ENCODE measurements around the gene VRK1.
"Not testable (repeated sequence)": the region's sequence is repeated elsewhere in the genome, so short reads cannot be mapped to it uniquely, and the experiment has no call there.

- TF ChIP-seq CTCF (IDR thresholded peaks at IDR 0.05 in 4 of 5, conservative IDR thresholded peaks at IDR 0.05 in 1 of 5); POLR2A (IDR thresholded peaks at IDR 0.05): not testable (repeated sequence)
These were observed 86.8 kb downstream of the VRK1 start for GRCh38 chr14:96883974-96884373.
